Fibroblast of villous mesenchyme (primary cell): Measurements from ENCODE around the gene ZNF700. TPM values are rescaled to one million over a fixed set of nuclear protein-coding genes. Genes with fewer than 3 reads are reported as not detected.
"Not testable (repeated sequence)": the region's sequence is repeated elsewhere in the genome, so short reads cannot be mapped to it uniquely, and the experiment has no call there.

ENCODE experiments used
- DNase-seq: peaks from one replicate; pipeline ENCODE4 v3.0.0-alpha.2; 2010; ENCODE audit warnings: low read depth
- H3K4me3 ChIP-seq: 2 replicates; pipeline ENCODE4 v1.5.1; 2011; ENCODE audit warnings: low read depth, mild to moderate bottlenecking, low read length
- total RNA-seq: library from RNA; depleted of rRNA; stranded (reverse); fragments of >200 nt; gene quantifications from 2 replicates; pipeline ENCODE4 v1.2.3, GENCODE V29; 2012
- TF ChIP-seq, protein P1 (sequence below): IDR thresholded peaks from 2 replicates; pipeline ENCODE4 v1.5.1; 2012; ENCODE audit warnings: low read depth, mild to moderate bottlenecking, low read length; ENCODE audit not compliant: insufficient read depth

ZNF700 gene
- total RNA-seq, 1 donor: 6.9 TPM

DNA sequence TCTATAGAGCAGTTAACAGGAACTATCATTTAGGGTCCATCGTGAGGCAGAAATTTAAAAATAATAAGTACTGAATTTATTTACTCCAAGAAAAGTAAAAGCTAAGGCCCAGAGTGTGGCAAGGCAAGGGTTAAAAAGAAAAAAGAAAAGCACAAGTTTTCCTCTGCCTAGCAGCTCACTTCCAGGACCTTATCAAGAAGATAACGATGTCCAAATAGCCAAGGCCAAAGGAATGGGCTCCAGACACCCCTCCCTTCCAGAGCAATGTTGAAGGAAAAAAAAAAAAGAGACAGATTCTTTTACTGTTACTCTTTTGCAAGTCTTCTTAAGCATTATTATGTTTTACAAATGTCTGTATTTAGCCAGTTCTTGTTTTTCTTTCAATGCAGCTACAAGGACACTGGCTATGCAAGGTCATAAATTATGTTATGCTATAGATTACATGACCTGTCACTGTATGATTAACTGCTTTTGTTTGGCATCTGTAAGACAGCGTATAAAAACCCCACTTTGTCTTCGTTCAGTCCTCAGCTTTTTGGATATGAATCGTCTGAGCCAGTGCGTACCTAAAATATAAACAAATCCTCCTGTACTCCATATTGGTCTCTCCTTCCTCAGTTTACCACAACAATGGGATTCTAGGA lies 2.9 kb upstream of the ZNF700 start:
- H3K4me3 ChIP-seq: no peak overlapping the region
- TF ChIP-seq, protein P1, sequence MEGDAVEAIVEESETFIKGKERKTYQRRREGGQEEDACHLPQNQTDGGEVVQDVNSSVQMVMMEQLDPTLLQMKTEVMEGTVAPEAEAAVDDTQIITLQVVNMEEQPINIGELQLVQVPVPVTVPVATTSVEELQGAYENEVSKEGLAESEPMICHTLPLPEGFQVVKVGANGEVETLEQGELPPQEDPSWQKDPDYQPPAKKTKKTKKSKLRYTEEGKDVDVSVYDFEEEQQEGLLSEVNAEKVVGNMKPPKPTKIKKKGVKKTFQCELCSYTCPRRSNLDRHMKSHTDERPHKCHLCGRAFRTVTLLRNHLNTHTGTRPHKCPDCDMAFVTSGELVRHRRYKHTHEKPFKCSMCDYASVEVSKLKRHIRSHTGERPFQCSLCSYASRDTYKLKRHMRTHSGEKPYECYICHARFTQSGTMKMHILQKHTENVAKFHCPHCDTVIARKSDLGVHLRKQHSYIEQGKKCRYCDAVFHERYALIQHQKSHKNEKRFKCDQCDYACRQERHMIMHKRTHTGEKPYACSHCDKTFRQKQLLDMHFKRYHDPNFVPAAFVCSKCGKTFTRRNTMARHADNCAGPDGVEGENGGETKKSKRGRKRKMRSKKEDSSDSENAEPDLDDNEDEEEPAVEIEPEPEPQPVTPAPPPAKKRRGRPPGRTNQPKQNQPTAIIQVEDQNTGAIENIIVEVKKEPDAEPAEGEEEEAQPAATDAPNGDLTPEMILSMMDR: no peak
- peak; percentile 36 for DNase-seq

DNA sequence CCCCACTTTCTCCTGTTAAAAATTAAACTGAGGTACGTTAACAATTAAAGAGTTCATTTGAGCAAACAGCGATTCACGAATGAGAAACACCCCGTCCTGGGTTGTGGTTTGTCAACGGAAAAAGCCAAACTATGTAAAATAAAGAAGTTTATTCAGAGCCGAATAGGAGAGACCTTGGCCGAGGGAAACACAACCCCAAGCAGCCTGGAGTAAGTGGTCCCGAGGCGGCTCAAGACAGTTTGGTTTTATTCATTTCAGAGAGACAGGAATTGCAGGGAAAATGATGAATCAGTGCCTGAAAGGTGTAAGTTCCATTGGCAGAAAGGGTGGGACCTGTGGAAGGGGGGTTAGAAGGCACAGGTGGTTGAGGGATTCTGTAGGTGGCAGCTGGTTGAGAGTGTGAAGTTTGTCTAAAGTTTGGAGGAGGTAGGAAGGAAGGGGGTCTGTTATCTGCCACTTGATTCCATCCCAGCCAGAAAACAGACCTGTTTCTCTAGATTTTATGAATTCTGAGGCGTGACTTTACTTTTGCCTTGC lies 812 bp downstream of the ZNF700 start:
- not testable (repeated sequence) for DNase-seq
- H3K4me3 ChIP-seq: peak overlapping the region; percentile 95

DNA sequence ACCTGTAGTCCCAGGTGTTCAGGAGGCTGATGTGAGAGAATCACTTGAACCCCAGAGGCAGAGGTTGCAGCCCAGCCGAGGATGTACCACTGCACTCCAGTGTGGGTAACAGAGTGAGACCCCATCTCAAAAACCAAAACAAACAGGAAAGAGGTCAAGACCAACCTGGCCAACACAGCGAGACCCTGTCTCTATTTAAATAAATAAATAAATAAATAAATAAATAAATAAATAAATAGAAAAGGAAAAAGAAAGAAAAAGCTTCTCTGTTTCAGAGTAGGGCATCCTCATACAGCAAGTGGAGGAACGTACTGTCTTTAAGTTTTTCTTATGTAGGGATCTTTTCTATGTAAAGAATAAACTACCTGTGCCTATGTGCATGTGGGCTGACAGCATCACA lies 2.3 kb downstream of the ZNF700 start:
- no peak overlapping the region for H3K4me3 ChIP-seq
- TF ChIP-seq, protein P1: no peak
- DNase-seq: no peak

DNA sequence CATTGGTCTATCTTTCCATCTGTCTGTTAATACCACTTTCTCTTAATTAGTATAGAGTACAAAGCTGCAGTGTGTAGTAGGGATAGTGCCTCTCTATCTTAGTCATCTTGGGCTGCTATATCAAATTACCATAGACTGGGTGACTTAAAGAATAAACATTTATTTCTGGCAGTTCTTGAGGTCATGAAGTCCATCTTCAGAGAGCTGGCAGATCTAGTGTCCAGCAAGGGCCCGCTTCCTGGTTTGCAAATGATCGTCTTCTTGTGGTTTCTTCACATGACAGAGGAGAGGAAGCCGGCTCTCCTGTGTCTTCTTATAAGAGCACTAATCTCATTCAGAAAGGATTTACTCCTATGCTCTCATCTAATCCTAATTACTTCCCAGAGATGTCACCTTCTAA lies 6.1 kb downstream of the ZNF700 start:
- TF ChIP-seq, protein P1: no peak
- no peak overlapping the region for H3K4me3 ChIP-seq
- peak; percentile 14 for DNase-seq

DNA sequence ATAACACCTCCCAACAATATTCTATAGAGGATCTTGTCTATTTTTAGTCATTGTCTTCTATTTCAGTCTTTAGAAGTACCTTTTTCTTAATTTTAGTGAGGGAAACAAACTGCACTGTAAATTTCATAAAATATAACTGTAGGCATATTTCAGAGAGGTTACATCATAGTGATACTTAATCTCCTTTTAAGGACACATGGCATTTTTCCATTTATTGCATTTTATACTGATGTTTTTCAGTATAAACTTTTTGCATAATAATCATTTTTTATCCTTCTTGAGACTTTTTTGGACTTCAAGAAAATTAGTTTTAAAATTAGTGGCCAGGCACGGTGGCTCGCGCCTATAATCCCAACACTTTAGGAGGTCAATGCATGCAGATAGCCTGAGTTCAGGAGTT lies 6.6 kb downstream of the ZNF700 start:
- DNase-seq: no peak
- TF ChIP-seq, protein P1: no peak
- H3K4me3 ChIP-seq: no peak overlapping the region

DNA sequence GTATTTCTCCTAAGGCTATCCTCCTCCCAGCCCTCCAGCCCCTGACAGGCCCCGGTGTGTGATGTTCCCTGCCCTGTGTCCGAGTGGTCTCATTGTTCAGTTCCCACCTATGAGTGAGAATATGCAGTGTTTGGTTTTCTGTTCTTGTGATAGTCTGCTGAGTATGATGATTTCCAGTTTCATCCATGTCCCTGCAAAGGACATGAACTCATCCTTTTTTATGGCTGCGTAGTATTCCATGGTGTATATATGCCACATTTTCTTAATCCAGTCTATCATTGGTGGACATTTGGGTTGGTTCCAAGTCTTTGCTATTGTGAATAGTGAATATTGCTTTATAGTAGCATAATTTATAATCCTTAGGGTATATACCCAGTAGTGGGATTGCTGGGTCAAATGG lies 10.9 kb downstream of the ZNF700 start:
- not testable (repeated sequence) for DNase-seq, H3K4me3 ChIP-seq

DNA sequence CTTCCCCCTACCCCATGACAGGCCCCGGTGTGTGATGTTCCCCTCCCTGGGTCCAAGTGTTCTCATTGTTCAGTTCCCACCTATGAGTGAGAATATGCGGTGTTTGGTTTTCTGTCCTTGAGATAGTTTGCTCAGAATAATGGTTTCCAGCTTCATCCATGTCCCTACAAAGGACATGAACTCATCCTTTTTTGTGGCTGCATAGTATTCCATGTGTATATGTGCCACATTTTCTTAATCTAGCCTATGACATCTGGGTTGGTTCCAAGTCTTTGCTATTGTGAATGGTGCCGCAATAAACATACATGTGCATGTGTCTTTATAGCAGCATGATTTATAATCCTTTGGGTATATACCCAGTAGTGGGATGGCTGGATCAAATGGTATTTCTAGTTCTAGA lies 13.5 kb downstream of the ZNF700 start:
- H3K4me3 ChIP-seq, DNase-seq: not testable (repeated sequence)

DNA sequence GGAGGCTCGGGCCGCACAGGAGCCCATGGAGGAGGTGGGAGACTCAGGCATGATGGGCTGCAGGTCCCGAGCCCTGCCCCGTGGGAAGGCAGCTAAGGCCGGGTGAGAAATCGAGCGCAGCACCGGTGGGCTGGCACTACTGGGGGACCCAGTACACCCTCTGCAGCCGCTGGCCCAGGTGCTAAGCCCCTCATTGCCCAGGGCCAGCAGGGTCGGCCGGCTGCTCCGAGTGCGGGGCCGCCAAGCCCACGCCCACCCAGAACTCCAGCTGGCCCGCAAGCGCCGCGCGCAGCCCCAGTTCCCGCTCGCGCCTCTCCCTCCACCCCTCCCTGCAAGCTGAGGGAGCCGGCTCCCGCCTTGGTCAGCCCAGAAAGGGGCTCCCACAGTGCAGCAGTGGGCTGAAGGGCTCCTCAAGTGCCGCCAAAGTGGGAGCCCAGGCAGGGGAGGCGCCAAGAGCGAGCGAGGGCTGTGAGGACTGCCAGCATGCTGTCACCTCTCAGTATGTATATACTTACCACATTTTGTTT lies 16.5 kb downstream of the ZNF700 start:
- not testable (repeated sequence) for H3K4me3 ChIP-seq, DNase-seq

DNA sequence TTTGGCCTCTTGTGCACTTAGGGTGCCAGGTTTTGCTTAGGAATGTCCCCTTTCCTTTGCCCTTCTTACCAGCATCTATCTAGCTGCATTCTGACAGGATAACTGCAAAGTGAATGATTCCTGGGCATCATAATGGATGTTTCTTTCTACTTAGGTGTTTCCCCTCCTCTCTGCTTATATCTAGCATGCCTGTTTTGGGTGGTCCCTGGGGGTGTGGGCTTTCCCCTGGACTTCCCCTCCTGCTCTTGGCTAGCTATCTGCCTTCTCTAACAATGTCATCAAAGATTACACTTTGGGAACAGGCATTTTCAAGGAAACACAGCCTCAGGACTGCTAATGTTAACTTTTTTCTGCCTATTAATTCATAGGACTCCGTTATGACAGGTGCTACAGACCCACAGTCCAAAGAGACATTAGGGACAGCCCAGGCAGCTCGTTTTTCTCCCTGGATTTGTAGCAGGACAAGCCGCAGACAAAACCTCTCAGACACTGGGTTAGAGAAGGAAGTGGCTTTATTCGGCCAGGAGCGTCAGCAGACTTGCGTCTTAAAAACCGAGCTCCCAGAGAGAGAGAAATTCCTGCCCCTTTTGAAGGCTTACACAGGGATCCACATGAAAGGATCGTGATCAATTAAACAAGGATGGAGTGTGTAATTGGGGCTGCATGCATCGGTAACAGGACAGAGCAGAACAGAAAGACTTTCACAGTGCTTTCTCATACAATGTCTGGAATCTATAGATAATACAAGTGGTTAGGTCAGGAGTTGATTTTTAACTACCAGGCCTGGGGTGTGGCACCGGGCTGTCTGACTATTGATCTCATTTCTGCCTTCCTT lies 17.3 kb downstream of the ZNF700 start:
- TF ChIP-seq, protein P1: no peak
- H3K4me3 ChIP-seq: no peak overlapping the region
- no peak for DNase-seq
